ENCODE measurements around the gene ASXL1.

ASXL1 gene

GRCh38 chr20:32487381-32487780 lies 129.2 kb downstream of the ASXL1 start:
- no peak for TF ChIP-seq ZFP3 (CRISPR knock-in tag; IDR thresholded peaks at IDR 0.05)
- TF ChIP-seq GLIS3 (CRISPR knock-in tag; IDR thresholded peaks at IDR 0.05) = no peak
- no peak for TF ChIP-seq CREB5 (CRISPR knock-in tag; IDR thresholded peaks at IDR 0.05; ENCODE audit: low read depth)
- no peak for TF ChIP-seq CSRNP3 (CRISPR knock-in tag; IDR thresholded peaks at IDR 0.05)
- no peak for TF ChIP-seq OSR1 (CRISPR knock-in tag; IDR thresholded peaks at IDR 0.05)
- no peak for TF ChIP-seq SNAI2 (CRISPR knock-in tag; IDR thresholded peaks at IDR 0.05)
- TF ChIP-seq TOX (CRISPR knock-in tag; IDR thresholded peaks at IDR 0.05; ENCODE audit: borderline replicate concordance) = no peak
- no peak for TF ChIP-seq TSHZ2 (CRISPR knock-in tag; IDR thresholded peaks at IDR 0.05)
- no peak for TF ChIP-seq ZNF8 (CRISPR knock-in tag; IDR thresholded peaks at IDR 0.05)
- TF ChIP-seq ZNF565 (CRISPR knock-in tag; conservative IDR thresholded peaks at IDR 0.05; ENCODE audit: low read depth) = no peak
- TF ChIP-seq TCF4 (CRISPR knock-in tag; IDR thresholded peaks at IDR 0.05; ENCODE audit: borderline replicate concordance) = no peak
- TF ChIP-seq ZFP30 (CRISPR knock-in tag; IDR thresholded peaks at IDR 0.05) = no peak
- TF ChIP-seq PATZ1 (CRISPR knock-in tag; IDR thresholded peaks at IDR 0.05; ENCODE audit: borderline replicate concordance) = no peak
- ATAC-seq = no peak

- TF ChIP-seq ARNTL (CRISPR knock-in tag; IDR thresholded peaks at IDR 0.05; ENCODE audit: borderline replicate concordance, low read depth) (no peak), POU6F1 (CRISPR knock-in tag; IDR thresholded peaks at IDR 0.05; ENCODE audit: borderline replicate concordance, low read depth) (no peak), BACH2 (CRISPR knock-in tag; IDR thresholded peaks at IDR 0.05; ENCODE audit: borderline replicate concordance) (no peak), ZNF8 (CRISPR knock-in tag; IDR thresholded peaks at IDR 0.05) (no peak), ZFP3 (CRISPR knock-in tag; IDR thresholded peaks at IDR 0.05) (no peak), GLIS3 (CRISPR knock-in tag; IDR thresholded peaks at IDR 0.05) (no peak), TCF4 (CRISPR knock-in tag; IDR thresholded peaks at IDR 0.05; ENCODE audit: borderline replicate concordance) (no peak), SNAI2 (CRISPR knock-in tag; IDR thresholded peaks at IDR 0.05) (no peak), ISL1 (CRISPR knock-in tag; IDR thresholded peaks at IDR 0.05) (no peak), ZC3H10 (CRISPR knock-in tag; IDR thresholded peaks at IDR 0.05) (no peak), PATZ1 (CRISPR knock-in tag; IDR thresholded peaks at IDR 0.05; ENCODE audit: borderline replicate concordance) (no peak), ESRRG (CRISPR knock-in tag; IDR thresholded peaks at IDR 0.05) (no peak), OSR1 (CRISPR knock-in tag; IDR thresholded peaks at IDR 0.05) (no peak), RARB (CRISPR knock-in tag; IDR thresholded peaks at IDR 0.05) (no peak)
- ATAC-seq = no peak
Measured at GRCh38 chr20:32488066-32488838, 130.1 kb downstream of the ASXL1 start.
